Lung (tissue), 12 donors: ENCODE measurements around the gene PIGN. TPM values are rescaled to one million over a fixed set of nuclear protein-coding genes. Genes with fewer than 3 reads are reported as not detected.

Experiments
- ATAC-seq: fragments of 200-7000 bp; cut with Tn5 transposase; one replicate; pipeline ENCODE4 v1.9.1; 2020; ENCODE audit warnings: moderate number of reproducible peaks; ENCODE audit not compliant: insufficient read depth, low FRiP score
- DNase-seq, 3 donors: peaks; one replicate each; pipeline ENCODE4 v3.0.0-alpha.2; 2013 to 2017
- H3K27ac ChIP-seq, 2 donors: one replicate each; pipeline ENCODE4 v1.5.1; 2013; ENCODE audit warnings: mild to moderate bottlenecking in 2 of 2, moderate library complexity in 2 of 2, control low read depth in 1 of 2, inconsistent platforms in 1 of 2, low read depth in 1 of 2, low read length in 1 of 2
- H3K27me3 ChIP-seq, 3 donors: one replicate each; pipeline ENCODE4 v1.5.1; 2013; ENCODE audit warnings: low read length in 2 of 3; ENCODE audit not compliant: control insufficient read depth in 3 of 3, insufficient read depth in 3 of 3
- H3K36me3 ChIP-seq, 4 donors: one replicate each; pipeline ENCODE4 v1.5.1; 2013; ENCODE audit warnings: low read length in 4 of 4, mild to moderate bottlenecking in 1 of 4, moderate library complexity in 1 of 4; ENCODE audit not compliant: control insufficient read depth in 4 of 4, insufficient read depth in 4 of 4
- H3K4me1 ChIP-seq, 5 donors: one replicate each; pipeline ENCODE4 v1.5.1; 2013; ENCODE audit warnings: low read length in 5 of 5, mild to moderate bottlenecking in 2 of 5, moderate library complexity in 1 of 5; ENCODE audit not compliant: control insufficient read depth in 5 of 5, insufficient read depth in 5 of 5
- H3K4me3 ChIP-seq: one replicate; pipeline ENCODE4 v1.5.1; 2013; ENCODE audit warnings: mild to moderate bottlenecking, control low read depth, moderate library complexity
- H3K9ac ChIP-seq, 2 donors: one replicate each; pipeline ENCODE4 v1.5.1; 2013; ENCODE audit warnings: low read length in 2 of 2, control low read depth in 1 of 2; ENCODE audit not compliant: insufficient read depth in 1 of 2
- H3K9me3 ChIP-seq, 4 donors: one replicate each; pipeline ENCODE4 v1.5.1; 2013; ENCODE audit warnings: low read length in 3 of 4, mild to moderate bottlenecking in 1 of 4, moderate library complexity in 1 of 4; ENCODE audit not compliant: control insufficient read depth in 4 of 4, insufficient read depth in 3 of 4
- CTCF ChIP-seq: IDR thresholded peaks from 2 replicates; pipeline ENCODE4 v1.5.1; 2012; ENCODE audit warnings: mild to moderate bottlenecking; ENCODE audit errors: control extremely low read depth, extremely low read depth
- WGBS, 2 donors: extraction: QIAGEN DNeasy Blood & Tissue Kit; methylation state at CpG; one replicate each; pipeline ENCODE4 v1.1.7; 2013; 5-methylcytosine and 5-hydroxymethylcytosine counted together
- polyA plus RNA-seq, 2 donors: library from polyadenylated mRNA; stranded (reverse); fragments of 200-250 nt; gene quantifications; one replicate each; pipeline ENCODE4 v1.2.1, GENCODE V29; 2013
- total RNA-seq, 2 donors: library from RNA; depleted of rRNA in 1 of 2; stranded (reverse); fragments of >200 nt in 1 of 2; gene quantifications; one replicate each; pipeline ENCODE4 v1.2.1, GENCODE V29; 2014 to 2021
- donor health status: control.
- donor health status: control.
- donor health status: Bipolar disorder and iron deficiency.
- donor health status: healthy.
- donor health status: DM: yes; HTN: yes; CAD: no.

PIGN gene
- total and polyA plus RNA-seq, 4 donors, result 5.7 to 62.5 (median 16.3) TPM

DNA sequence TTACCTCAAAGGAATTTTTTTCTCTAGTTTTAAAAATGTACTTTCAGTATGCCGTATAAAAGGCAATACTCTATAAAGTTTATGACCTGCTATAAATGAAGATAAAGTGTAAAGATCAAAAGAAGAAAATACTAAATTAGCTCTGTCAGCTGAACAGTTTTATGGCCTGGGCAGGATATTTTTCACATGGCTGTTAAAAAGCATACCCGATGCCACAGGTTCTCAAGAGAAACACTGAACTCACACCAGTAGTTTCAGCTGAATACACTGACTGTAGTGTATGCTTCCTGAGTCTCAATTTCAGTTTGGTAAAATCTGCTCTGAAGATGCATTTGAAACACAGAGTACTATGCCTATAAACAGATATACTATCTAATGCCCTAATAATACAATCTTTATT is 126.0 kb downstream of the PIGN start:
- Histone ChIP-seq H3K36me3 (peaks cover 0 to 4% (median 0%) of the 10 kb centered on the region in 4 donors), H3K4me1 (no peaks in the 10 kb centered on the region)
- 93 to 94% methylated on average over 2 of the region's 2 CpGs for WGBS, 2 donors

DNA sequence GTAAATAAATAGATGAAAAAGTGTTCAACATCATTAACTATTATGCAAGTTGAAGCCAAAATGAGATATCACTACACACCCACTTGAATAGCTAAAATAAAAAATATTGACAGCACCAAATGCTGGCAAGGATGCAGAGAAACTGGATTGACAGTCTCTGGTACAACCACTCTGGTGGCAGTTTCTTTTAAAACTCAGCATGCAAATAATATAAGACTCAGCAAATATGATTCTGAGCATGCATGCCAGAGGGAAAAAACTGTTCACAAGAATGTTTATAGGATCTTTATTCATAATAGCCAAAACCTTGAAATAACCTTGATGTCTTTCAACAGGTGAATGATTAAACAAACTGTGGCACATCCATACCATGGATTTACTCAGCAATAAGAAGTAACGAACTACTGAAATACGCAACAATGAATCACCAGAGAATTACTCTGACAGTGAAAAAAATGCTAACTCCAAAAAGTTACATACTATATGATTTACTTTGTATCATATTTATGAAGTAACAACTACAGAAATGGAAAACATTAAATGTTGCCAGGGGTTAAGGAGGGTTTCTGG is 131.8 kb downstream of the PIGN start:
- ATAC-seq, result no peak
- peaks cover 0 to 4% (median 1%) of the 10 kb centered on the region in 4 donors for H3K36me3 ChIP-seq
- 96 to 100% methylated on average over 2 of the region's 2 CpGs for WGBS, 2 donors
- no peak overlapping the region for H3K27ac ChIP-seq
- no peaks in the 10 kb centered on the region for H3K27me3 ChIP-seq
- peaks cover 0 to 2% (median 0%) of the 10 kb centered on the region in 4 donors for H3K9me3 ChIP-seq
- H3K4me1 ChIP-seq, result no peaks in the 10 kb centered on the region
- DNase-seq, result no peak
- TF ChIP-seq CTCF, result no peak
- H3K4me3 ChIP-seq, result no peak overlapping the region
- no peak overlapping the region for H3K9ac ChIP-seq

More for the DNA sequence above, 126.0 kb downstream of the PIGN start:
- H3K4me3 ChIP-seq, result no peak overlapping the region
- H3K9ac ChIP-seq, result no peak overlapping the region
- ATAC-seq (no peak), DNase-seq (no peak)
- no peak overlapping the region for H3K27ac ChIP-seq
- peaks cover 0 to 3% (median 0%) of the 10 kb centered on the region in 4 donors for H3K9me3 ChIP-seq
- no peak for TF ChIP-seq CTCF
- H3K27me3 ChIP-seq, result no peaks in the 10 kb centered on the region

- ATAC-seq (no peak), DNase-seq (no peak)
- Histone ChIP-seq H3K4me3 (no peak overlapping the region), H3K27me3 (no peaks in the 10 kb centered on the region), H3K9me3 (peaks cover 0 to 2% (median 0%) of the 10 kb centered on the region in 4 donors), H3K36me3 (peaks cover 0 to 2% (median under 1%) of the 10 kb centered on the region in 4 donors), H3K9ac (no peak overlapping the region), H3K4me1 (peaks cover 0 to 5% (median 0%) of the 10 kb centered on the region in 5 donors), H3K27ac (no peak overlapping the region)
- 97 to 98% methylated on average over 1 of the region's 1 CpG for WGBS, 2 donors
- TF ChIP-seq CTCF, result no peak
Measured at GRCh38 chr18:62048279-62048678, 138.6 kb downstream of the PIGN start.

GRCh38 chr18:62045316-62045715 is 141.5 kb downstream of the PIGN start:
- Histone ChIP-seq H3K9me3 (peaks cover 0 to 2% (median 0%) of the 10 kb centered on the region in 4 donors), H3K36me3 (peaks cover 0 to 4% (median 2%) of the 10 kb centered on the region in 4 donors), H3K4me1 (peaks cover 0 to 5% (median 0%) of the 10 kb centered on the region in 5 donors), H3K27ac (no peak overlapping the region), H3K9ac (no peak overlapping the region), H3K4me3 (no peak overlapping the region), H3K27me3 (no peaks in the 10 kb centered on the region)
- no peak for DNase-seq
- no peak for ATAC-seq
- 89 to 95% methylated on average over 2 of the region's 2 CpGs for WGBS, 2 donors
- TF ChIP-seq CTCF, result no peak
